Hematopoietic multipotent progenitor cell (in vitro differentiated cells): Measurements from ENCODE around the gene TBX4. TPM values are rescaled to one million over a fixed set of nuclear protein-coding genes. Genes with fewer than 3 reads are reported as not detected.
"Not testable (repeated sequence)": the region's sequence is repeated elsewhere in the genome, so short reads cannot be mapped to it uniquely, and the experiment has no call there.

ENCODE experiments used
- DNase-seq, 3 donors: peaks; one replicate each; pipeline ENCODE4 v3.0.0-alpha.2; 2011 to 2015; ENCODE audit warnings: low read depth in 2 of 3, low spot score in 2 of 3
- total RNA-seq: library from RNA; depleted of rRNA; stranded (reverse); fragments of >200 nt; gene quantifications from one replicate; pipeline ENCODE4 v1.2.3, GENCODE V29; 2012

The TBX4 gene
- total RNA-seq, 1 donor = not detected

DNA sequence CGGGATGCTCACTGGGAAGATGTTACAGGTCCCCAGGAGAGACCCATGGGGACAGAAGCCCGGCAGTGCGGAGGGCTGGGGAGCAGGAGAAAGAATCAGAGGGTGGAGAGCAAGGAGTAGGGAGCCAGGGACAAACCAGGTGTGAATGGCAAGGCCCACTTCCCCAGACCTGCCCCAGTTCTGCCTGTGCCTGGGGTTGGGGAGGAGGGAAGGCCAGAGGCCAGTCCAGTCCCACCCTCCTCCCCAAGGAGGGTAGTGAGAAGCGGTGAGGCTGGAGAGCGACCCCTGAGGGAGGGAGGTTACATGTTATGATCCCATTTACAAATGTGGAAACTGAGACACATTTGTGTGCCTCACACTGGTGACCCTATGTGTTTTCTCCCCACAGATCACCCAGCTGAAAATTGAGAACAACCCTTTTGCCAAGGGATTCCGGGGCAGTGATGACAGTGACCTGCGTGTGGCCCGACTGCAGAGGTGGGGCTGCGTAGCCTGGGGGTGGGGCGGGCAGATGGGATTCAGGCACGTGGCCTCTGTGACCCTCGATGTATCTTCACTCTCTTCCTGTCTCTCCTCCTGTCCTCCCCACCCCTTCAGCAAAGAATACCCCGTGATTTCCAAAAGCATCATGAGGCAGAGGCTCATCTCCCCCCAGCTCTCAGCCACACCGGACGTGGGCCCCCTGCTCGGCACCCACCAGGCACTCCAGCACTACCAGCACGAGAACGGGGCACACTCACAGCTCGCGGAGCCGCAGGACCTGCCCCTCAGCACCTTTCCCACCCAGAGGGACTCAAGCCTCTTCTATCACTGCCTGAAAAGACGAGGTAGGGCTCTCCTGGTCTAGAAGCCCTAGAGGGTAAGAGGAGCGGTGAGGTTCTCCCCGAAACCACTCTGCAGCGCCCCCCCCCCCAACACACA, 27.5 kb downstream of the TBX4 start:
- no peak for DNase-seq

DNA sequence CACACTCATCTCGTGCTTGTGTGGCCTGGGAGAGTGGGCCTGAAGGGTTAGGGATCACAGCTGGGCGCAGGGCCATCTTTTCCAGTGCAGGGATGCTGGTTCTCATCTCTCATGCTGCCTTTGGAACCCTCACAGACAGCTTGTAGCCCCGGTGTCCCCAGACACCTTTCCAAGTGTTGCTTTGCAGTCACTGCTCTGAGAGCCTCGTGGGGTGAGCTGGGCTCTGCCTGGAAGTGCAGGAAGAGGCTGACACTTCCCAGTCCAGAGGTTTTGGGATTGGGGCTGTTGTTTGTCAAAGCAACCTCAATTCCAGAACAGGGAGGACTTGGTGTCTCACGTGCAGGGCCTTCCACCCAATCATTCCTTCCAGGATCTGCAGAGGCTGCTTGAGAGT, 28.2 kb downstream of the TBX4 start:
- no peak for DNase-seq

- no peak for DNase-seq
Observed at GRCh38 chr17:61481421-61481820, 29.2 kb downstream of the TBX4 start.

- no peak for DNase-seq
Observed at GRCh38 chr17:61482467-61482866, 30.2 kb downstream of the TBX4 start.

- DNase-seq = no peak
Observed at GRCh38 chr17:61483778-61484116, 31.5 kb downstream of the TBX4 start.

DNA sequence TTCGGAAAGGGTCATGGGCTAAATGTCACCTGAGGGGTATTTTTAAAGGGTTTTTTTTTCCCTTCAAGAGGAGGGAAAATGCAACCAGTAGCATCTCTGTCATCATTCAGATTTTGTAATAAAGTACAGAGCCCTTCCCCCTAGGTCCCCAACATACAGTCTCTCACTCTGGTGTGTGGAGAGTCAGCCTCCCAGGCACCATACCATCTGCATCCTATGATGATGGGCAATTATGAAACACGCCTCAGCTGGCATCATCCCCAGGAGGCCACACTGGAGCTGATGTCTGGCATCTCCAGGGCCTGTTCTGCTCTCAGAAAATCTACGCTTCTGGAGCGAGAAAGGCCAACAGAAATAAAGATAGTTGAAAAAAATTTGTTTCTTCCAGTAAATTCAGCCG, 32.0 kb downstream of the TBX4 start:
- DNase-seq = no peak

DNA sequence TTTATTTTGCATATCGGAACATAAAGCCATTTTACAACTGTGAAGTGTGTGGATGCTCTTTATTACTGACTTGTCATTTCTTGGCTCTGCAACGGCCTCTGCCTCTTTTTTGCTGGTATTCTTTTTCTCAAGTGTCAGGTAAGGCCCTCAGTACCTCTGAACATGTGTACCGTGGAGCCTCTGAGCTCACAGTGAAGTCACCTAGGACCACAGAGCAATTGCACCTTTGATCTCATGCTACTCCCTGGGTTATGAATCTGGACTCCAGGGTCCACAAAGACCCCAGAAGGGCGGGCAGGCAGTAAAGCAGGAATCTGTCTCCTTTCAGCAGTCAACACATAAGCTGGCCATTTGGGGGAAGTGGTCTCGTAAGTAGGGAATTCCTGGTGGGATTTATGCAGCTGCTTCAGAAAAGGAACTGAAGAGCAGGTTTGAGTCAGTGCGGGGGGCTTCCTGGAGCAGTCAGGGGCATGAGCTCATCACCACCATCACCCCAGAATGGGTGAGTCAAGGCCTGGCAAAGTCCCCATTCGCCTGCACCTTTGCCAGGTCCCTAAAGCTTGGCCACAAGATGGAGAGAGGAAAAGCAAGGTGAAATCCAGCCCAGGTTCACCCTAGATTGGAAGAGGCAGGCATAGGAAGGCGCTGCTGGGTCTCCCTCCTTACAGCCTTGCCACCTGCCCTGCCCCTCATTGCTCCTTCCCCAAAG, 33.0 kb downstream of the TBX4 start:
- DNase-seq = no peak

DNA sequence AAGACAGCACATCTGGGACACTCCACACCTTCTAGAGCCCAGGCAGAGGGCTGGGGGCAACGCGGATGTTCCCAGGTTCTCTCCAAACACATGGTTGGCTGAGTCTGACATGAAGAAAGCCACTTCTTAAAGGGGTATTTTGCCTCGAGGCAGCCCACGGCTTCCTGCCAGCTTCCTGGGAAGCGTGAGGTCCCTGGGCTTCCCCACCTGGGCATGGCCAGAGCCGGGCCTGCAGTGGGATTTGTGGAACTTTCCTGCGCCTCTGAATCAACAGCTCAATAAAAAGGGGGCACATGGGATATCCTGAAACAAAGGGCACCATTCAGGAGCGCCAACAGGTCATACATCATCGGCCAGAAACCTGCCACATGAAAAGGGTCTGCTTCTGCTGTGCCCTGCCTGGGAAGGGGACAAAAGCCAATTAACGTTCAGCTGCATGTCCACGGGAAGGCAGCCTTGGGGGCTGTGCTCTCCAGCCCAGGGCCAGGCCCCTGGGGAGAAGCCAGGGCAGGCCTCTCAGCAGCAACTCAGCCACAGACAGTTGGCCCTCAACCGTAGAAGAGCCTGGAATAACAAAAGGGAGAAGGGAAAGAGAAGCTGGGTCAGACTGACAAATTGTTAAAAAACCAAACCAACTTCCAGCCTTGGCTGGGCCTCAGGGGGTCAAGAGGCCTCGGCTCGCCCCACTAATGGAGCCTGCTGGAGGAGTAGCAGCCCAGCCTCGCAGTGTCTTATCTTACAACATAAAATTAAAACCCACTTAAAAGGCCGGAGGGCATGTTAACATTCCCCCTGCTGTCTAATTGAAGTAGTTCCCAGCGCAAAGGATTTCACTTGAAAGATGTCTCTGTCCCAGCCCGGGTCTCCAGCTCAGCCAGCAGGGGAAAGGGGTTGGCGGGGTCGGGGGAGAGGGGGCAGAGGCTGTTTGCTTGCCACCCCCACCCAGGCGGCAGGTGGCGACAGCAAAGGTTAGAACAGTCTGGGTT, 34.2 kb downstream of the TBX4 start:
- no peak for DNase-seq

- DNase-seq = no peak
Observed at GRCh38 chr17:61487161-61487988, 35.2 kb downstream of the TBX4 start.

GRCh38 chr17:61487989-61488595, 35.9 kb downstream of the TBX4 start:
- DNase-seq = no peak

DNA sequence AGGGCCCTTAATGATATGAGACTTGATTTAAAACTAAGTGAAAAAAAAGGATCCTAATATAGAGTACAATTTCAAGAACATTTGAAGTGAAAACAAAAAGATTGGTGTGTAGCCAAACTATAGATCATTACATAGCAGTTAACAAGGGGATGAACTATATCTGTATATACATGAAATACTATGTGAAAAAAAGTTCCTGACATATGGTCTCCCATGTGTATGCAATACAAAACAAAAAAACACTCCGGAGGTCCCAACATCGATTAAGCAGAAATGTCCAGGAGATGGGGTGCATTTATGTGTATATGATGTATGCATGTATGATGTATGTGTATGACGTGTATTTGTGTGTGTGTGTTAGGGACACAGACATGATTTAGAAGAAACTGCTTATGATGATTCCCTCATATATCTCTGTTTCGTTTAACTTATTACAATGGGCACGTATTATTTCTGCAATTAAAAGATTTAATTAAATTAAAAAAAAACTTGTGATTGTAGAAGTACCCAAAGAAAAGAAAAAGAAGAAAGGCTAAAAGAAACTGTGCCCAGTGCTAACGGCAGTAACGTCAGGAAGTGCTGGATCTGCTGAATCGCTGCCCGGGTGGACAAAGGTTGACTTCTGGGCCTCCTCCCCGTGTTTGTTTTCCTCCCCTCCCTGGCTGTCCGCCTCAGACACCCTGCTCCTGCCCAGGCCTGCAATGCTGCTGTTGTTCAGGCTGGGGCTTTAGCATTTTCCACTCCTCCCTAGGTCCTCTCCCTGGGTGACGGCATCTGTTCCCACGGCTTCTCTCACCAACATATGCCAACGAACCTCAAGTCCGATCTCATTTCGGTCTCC, 36.9 kb downstream of the TBX4 start:
- DNase-seq = no peak

- DNase-seq = no peak
Observed at GRCh38 chr17:61489719-61490490, 37.7 kb downstream of the TBX4 start.

DNA sequence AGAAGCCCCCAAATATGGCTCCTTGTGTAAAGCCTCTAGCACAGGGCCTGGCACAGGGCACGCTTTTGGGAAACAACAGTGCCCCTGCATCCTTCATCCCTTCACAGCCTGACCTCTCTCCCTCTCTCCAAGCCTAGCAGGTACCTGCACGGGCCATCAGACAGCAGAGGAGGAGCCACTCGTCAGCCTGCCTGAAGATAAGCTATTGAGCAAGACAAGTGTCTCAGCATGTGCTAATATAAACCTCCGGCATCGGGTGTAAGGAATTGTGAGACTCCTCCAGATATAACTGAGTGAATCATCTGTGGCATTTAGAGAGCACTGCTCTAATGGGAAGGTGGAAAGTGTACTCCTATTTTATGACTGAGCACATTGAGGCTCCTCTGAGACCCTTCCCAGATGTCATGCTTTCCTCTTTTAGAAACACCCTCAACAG, 38.3 kb downstream of the TBX4 start:
- DNase-seq = no peak

- no peak for DNase-seq
Observed at GRCh38 chr17:61491981-61492380, 39.8 kb downstream of the TBX4 start.

- DNase-seq = no peak
Observed at GRCh38 chr17:61492759-61493526, 40.7 kb downstream of the TBX4 start.

GRCh38 chr17:61493830-61494324, 41.7 kb downstream of the TBX4 start:
- not testable (repeated sequence) for DNase-seq
